HG02588 (cell line): Measurements from ENCODE around the gene SIM2.

Experiments
- ATAC-seq: cut with Tn5 transposase; IDR thresholded peaks from one replicate; pipeline ENCODE4 v1.9.1; 2021; ENCODE audit warnings: mild to moderate bottlenecking, moderate library complexity; ENCODE audit not compliant: unreplicated experiment

SIM2 gene

DNA sequence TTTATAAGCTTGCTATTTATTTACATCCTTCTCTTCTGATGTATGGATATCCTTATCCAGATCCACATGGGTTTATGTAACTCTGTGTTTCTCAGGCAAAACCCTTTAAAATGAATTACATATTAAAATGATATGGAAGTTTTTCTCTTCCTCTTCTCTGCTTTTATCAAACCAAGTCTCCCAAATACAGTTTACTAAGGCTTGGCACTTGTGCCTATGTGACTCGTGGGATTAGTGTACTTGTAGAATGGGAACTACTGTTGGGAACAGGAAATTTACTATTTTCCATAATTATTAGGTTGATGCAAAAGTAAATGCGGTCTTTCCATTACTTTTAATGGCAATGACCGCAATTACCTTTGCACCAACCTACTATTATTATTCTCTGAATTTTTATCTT lies 14.8 kb downstream of the SIM2 start:
- ATAC-seq: no peak

DNA sequence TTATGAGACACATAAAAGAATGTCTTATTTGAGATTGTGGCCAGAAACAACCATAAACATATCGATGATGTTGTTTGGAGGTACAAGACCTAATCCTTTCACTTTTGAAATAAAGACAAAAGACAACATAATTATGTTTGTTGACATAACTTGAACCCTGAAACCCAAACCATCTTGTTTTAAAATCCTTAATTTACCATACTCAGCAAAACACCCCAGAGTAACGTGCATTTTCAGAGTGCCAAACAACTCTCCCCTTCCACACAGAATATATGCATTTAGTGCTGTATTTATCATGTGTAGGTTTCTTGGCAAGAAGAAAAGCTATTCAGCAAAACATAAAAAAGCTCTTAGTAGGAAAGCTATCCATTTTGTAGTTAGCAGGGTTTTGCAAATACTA lies 17.5 kb downstream of the SIM2 start:
- no peak for ATAC-seq

DNA sequence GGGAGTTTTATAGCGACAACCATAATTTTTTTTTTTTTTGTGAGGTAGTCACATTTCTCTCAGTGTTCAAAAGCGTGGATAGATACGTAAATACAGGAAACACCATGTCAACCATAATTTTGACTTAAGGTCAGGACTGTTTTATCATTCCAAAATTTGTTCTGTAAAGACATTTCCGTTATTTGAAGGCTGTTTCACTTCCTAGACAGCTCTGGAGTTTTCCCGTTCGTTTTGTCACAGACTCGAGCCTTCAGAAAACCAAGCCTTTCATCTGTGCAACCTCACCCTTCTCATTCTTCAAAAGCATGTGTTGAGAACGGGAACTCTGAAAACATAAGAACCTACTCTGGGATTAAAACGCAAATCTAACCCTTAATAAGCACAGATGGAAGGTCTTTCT lies 17.9 kb downstream of the SIM2 start:
- ATAC-seq: no peak

DNA sequence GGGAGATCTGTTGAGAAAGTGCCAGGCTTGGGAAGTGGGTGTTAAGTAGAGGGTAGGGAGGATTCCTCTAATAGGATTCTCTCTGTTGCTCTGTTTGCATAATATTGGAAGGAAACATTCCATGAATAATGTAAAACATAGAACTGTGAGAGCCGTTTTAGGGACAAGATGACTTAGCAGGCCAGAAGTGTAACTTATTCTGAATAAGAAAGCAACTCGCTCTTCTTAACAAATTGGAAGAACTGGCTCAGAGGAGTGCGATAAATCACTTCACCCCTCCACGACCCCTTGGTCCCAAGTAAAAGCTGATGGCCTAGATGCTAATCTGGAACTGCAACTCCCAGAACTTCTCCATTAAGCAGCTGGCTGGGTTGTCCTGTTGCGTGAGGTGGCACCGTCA lies 19.1 kb downstream of the SIM2 start:
- no peak for ATAC-seq

DNA sequence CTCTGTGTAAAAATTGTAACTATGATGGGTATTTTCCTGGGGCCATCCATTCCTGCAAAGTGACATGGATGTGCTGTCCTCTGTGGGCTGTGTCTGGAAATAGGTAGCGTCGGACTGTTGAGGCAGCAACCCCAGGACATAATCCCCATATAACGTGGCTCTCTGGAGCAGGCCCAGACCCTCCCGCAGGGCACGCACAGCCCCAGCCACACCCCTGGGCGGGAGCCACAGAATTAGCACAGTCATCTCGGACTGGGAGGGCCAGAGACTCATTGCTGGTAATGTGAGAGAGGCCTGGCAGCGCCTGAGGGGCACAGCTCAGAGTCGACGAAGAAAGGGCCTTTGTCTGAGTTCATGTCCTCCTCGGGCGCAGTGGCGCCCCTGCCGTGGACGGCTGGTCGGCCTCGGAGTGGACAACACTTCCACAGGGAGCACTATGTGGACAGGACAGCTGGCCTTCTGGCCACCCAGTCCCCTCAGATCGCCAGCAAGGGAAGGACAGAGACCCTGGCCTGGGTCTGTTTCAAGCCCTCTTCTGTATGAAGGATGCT lies 20.1 kb downstream of the SIM2 start:
- ATAC-seq: no peak

DNA sequence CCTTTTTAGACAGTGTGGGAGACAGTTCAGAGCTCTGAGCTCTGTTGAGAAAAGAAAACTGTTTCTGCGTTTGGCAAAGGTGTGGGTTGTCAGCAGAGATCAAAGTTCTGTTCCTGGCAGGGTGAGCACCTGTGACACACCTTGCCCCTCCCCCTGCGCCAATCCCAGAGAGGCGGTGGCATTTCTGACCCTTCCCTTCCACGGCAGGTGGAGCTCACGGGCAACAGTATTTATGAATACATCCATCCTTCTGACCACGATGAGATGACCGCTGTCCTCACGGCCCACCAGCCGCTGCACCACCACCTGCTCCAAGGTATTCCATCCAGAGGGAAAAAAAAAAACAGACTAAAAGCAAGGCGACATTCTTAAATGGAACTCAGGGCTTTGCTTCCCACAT lies 20.7 kb downstream of the SIM2 start:
- ATAC-seq: no peak

DNA sequence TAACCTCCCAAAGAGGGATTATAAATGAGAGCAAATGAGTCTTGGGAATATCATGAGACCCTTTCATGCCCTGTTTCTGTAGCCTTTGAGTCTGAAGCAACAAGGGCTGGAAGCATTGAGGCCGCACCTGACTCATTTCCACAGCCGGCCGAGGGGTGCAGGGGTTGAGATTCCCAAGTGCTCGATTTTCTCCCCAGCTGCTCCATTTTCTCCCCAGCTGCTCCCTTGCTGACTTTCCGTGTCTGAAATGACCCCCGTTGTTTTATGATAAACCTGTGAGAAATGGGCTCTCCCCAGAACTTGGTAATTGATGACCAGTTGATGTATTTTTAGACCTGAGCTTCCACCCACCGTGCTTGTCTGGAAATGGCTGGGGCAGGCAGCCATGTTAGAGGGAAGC lies 22.9 kb downstream of the SIM2 start:
- no peak for ATAC-seq

DNA sequence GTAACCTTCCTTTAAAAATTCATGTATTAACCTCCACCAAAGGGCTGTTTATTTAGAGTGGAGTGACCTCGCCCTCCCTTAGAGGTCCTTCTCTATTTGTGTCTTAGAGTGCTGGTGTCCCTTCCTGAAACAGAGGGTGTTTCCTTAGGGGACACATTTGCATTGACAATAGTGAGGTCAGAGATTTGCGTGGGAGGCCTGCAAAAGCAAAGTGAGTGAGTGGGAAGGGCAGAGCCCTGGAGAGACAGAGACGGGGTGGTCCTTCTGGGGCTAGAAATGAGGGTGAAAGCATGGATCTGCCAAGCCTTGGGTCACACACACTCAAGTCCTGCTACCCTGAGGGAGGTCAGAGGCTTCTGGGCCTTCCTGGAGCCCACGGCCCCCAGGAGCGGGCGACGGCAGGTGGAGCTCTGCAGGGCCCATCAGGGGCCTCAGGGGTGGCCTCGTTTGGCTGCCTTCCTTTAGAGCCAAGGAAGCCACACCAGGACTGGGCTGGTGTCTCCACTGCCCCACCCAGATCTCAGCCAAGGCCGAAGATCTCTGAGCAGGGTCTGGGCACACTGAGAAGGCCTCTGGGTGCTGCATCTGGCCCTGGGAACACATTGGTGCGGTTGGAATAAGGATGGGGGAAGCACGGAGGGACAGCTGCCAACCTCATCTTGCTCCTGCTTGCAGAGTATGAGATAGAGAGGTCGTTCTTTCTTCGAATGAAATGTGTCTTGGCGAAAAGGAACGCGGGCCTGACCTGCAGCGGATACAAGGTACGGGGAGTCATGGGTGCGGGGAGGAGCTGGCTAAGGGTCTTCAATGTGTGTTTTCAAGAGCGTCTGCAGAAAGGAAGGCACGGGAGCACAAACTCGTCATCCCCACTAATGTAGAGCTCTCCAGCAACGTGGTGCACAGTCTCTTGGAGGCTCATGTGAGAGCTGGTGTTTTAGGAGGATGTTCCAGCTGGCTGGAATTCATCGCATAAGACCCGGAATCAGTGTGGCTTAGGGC lies 23.8 kb downstream of the SIM2 start:
- no peak for ATAC-seq

DNA sequence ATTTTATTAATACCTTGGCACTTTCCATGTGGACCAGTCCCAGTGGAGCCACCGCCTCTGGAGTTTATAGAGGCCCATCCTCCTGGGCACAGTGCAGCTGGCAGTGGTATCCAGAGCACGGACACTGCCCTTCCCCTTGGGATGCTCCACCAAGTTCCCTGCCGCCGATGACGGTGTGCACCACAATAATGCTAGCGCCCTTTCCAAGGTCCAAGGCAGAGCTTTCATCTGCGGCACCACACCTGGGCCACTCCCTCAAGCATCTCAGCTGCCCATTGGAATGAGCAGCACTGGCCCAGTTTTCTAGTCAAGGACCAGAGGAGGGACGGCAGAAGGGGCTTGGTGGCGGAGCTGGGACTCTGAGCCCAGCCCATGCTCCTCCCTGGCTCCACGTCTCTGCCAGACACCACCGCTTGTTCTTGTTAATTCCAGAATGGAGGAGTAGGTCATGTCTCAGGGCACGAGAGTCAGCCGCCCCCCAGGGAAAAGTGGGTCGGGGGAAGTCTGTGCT lies 24.5 kb downstream of the SIM2 start:
- ATAC-seq: no peak

DNA sequence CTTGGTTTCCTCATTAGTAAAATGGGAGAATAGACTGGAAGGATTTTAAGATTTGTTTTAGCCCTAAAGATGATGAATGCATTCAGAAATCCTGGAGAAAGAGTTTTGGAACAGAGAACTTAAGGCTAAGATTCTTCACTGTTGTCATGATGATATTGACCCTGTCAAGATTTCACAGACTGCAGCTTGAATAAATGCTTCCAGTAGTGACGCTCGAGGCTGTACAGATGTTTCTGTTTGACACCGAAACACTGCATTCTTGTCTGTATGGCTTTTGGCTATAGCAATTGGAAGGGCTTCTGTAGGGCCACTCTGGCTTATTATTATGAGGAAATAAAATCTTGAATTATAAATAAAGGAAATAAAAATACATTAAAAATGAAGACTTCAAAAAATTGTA lies 25.7 kb downstream of the SIM2 start:
- ATAC-seq: no peak

DNA sequence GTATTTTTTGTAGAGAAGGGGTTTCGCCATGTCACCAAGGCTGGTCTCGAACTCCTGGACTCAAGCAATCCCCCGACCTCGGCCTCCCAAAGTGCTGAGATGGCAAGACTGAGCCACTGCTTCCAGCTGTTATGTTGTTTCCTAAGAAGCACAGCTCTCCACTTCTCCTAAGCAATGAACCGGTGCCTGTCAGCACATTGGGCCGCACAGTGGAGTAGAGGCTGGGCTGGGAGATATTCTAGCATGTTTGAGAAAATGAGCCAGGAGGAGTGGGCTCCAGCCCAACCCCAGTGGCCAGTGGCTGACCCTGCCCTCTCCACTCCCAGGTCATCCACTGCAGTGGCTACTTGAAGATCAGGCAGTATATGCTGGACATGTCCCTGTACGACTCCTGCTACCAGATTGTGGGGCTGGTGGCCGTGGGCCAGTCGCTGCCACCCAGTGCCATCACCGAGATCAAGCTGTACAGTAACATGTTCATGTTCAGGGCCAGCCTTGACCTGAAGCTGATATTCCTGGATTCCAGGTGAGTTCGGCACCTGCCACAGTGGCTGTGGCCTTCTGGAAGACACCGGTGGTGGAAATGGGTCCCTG lies 27.0 kb downstream of the SIM2 start:
- no peak for ATAC-seq

DNA sequence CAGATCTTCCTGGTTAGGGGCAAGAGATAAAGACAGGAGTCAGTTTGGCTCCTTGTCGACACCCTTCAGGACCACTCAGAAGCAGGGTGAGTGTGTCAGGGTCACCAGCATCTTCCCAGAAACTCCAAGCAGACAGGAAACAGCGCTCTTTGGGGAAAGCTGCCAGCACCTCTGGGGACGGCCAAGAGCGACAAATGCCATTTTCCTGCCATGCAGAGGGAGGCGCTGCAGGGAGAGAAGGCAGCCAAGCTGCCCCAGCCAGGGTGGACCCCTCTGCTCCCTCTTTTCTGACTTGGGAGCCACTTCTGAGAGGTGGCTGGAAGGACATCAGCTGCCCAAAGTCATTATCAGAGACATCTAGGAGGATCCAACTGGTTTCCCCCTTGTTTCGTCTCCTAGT lies 29.0 kb downstream of the SIM2 start:
- ATAC-seq: no peak

DNA sequence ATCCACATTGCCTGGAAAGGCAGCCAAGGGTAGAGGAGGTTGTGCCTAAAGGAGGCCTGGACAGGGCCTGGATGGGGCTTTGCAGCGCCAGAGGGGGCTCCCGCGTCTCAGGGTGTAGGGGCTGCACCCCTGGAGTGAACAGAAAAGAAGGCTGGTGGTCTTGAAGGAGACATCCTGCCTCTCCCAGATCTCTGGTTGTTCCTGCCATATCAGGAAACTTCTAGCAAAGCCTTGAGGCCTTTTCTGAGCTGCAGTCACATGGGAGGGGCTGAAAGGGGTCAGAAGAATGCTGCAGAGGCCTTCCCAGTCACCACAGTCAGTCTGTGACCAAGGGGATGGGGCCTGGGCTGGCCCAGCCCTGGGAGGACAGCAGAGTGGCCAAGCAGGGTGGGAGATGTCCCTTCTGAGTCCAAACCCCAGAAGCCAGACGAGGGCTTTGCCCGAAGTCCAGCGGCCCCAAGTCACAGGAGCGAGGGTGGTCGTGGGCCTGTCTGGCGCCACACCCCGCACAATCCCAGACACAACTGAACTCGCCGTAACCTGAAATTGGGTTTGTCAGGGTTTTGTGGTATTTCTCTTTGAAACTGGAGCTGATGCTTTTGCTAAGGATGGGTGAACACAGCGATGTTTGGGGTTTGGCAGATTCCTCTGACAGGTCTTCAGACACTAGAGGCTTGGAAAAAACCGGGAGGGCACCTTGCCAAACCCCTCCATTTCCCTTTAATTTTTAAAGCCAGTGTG lies 29.6 kb downstream of the SIM2 start:
- no peak for ATAC-seq

DNA sequence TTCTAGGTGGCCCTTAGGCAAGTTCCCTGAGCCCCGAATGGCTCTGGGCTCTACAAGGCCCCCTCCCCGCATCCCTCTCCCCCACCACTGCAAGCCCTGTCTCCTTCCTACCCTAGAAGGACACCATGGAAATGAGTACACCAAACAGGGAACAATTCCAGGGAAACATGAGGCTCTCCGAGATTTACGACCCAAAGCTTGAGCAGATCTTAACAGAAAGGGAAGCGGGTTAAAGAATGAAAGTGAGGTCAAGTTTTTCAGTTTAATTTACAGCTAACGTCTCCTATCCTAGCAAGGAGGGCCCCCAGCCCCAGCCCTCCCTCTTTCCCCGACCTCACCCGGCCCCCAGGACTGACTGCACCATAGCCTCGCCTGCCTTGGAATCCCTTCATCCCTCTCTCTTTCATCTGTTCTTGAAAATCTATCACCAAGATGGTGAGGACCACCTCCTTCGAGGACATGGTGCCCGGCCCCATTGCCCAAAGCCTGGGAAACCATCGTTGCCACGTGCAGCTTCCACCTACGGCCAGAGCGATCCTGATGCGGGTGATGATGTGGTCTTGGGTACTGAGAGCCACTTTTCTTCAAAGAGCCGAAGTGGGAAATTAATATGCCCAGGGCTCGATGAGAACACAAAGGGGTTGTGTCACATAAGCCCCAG lies 30.5 kb downstream of the SIM2 start:
- ATAC-seq: no peak

DNA sequence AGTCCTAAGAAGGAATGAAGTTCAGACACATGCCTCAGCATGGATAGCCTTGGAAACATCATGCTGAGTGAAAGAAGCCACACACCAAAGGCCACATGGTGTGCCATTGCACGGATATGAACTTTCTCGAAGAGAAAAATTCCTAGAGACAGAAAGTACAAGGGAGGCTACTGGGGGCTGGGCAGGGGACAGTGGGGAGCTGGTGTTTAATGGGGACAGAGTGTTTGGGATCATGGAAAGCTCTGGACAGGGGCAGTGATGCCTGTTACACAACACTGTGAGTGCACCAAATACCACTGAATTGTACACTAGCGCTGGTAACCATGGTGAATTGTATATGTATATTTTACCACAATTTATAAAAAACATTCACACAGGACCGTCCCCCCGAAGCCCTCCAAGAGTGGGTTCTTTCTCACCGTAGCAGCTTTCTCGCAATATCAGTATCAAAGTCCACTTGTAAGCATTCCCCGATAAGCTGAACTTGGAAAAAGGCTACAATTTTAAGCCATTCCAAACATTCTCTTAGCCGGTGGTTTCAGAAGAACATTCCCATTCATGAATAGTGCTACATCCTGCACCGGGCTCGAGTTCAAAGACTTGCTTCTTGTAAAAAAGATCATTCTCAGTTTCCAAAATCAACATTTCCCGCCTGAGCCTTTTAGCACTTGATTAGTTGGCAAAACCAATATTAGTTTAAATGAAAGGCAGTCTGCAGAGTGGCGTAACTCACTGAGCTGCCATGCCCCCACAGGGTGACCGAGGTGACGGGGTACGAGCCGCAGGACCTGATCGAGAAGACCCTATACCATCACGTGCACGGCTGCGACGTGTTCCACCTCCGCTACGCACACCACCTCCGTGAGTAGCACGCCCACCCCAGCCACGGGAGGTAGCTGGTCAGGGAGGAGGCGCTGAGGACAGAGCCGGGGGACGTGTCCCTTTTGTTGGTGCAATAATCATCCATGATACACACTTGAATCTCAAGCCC lies 31.7 kb downstream of the SIM2 start:
- ATAC-seq: no peak

DNA sequence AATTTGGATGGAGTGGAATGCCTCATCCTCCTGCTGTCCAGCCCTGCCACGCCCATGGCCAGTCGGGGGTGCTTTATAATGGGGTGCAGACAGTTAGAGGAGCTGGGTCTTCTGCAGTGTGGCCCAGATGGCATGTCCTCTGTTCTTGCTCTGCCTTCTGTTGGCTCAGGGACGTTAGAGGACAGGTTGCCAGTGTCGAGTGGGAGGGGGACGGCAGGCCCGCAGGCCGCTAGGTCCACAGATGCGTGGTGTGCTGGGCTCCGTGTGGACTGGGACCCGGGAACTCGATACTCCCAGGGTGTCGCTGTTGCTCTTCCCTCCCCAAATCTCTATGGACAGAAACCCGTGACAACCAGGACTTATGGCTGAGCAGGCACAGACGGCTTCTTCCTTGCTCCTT lies 33.3 kb downstream of the SIM2 start:
- no peak for ATAC-seq

DNA sequence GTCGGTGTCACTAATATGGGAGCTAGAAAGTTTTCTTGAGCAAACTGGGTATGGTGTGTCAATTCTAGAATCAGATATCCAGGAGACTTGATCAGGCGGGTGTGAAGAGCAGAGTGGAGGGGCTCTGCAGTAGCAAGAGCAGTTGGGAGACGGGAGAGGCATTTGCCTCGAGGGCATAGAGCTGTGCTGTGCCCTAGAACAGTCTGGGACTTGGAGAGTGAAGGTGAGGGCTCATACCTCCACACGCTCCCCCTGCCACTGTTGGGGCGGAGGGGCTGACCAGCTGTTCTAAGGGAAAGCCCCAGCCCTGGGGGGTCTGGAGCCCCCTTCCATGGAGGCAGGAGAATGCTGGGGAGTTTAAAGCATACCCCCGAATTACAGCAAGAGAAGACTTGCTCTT lies 33.8 kb downstream of the SIM2 start:
- ATAC-seq: no peak

DNA sequence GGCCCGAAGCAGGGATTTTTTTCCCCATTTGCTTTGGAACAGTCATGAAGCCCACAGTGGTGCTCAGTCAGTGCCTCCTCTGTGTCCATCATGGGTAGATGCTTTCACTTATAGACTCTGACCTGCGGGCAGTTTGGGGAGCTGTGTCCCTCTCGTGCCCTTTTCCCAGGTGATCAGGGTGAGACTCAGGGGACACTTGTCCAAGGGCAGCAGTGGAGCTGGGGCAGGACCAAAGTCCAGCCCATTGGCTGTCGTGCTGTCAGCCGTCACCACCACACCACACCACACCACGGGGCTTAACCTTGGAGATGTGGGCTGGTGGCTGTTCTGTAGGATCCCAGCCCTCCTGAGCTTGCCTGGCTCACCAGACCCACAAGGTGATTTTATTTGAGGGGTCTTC lies 34.9 kb downstream of the SIM2 start:
- no peak for ATAC-seq

DNA sequence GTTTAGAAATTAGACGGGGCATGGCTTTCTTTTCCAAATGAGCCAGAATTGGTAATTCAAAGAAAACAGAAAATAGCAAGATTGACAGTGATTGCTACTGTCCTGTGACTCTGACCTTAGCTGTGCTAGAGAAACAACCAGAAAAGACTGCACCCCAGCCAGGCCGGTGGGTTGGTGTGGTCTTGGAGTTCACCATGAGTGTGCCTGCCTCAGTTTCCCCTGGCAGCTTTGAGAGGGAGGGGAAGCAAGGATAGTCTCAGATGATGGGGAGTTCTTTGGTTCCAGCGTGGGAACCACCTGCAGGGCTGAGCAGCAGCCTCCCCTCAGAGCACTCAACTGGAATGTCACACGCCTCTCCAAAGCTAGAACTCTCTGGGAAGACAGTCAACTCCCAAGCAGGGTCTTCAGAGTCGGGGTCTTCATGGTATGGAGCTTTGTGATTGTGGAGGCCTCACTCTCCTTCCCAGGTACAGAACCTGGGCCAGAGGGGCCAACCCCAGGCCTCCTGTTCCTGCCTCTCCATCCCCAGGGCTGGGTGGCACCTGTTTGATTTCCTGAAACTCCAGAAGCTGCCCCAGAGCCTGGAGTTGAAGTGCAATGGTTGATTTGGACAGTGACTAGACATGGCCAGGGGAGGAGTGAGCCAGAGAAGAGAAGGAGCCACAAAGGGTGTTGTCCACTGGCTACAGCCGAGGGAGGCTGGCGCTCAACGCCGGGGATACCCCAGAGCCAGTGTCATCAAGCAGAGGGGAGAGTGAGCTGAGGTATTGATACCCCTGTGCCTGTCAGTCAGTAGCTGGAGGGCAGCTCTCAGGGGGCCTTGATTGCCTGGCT lies 35.7 kb downstream of the SIM2 start:
- ATAC-seq: no peak
